K562 (cell line): ENCODE measurements around the gene IGSF10. TPM values are rescaled to one million over a fixed set of nuclear protein-coding genes. Genes with fewer than 3 reads are reported as not detected.

Source experiments
- ATAC-seq: fragments of 200-7000 bp; cut with Tn5 transposase; 3 replicates; pipeline ENCODE4 v1.9.1; 2020; ENCODE audit warnings: moderate library complexity
- BruUV-seq: library from RNA; stranded (reverse); fragments of 400-500 nt; replicated peaks from 2 replicates; lab custom pipeline; 2021; lab: Mats Ljungman, UMichigan
- CTCF ChIA-PET: fragments of 300-600 bp; formaldehyde crosslinking; extraction: SDS; loops from one replicate; lab custom pipeline; 2021; ENCODE audit warnings: low intra/inter-chr PET ratio; lab: Yijun Ruan, JAX
- POLR2A ChIA-PET: fragments of 300-600, 350-650 bp; sonication (Branson Sonifier 250); formaldehyde crosslinking; extraction: SDS; loops from one replicate; lab custom pipeline; 2021; ENCODE audit warnings: antibody characterized with exemption, inconsistent platforms; lab: Yijun Ruan, JAX
- DNase-seq, 4 experiments: peaks; one replicate each; pipeline versions ENCODE4 v3.0.0 to v3.0.0-alpha.2; 2011 to 2018; ENCODE audit warnings: low spot score in 3 of 4, mixed read lengths in 3 of 4; ENCODE audit errors: extremely low read depth in 1 of 4
- FAIRE-seq: peaks from 2 replicates; lab custom pipeline; 2011; peaks lifted over from hg19 to GRCh38; lab: Jason Lieb, UNC
- H2AFZ ChIP-seq: 2 replicates; pipeline ENCODE4 v1.6.0; 2011; ENCODE audit warnings: low read depth, low read length, control low read depth, inconsistent platforms
- H3K27ac ChIP-seq: fragments of 200-600 bp; 3 replicates; pipeline ENCODE4 v1.8.0; 2011; ENCODE audit warnings: low read depth, mild to moderate bottlenecking, control low read depth, inconsistent platforms, low read length, moderate library complexity, mixed read lengths; ENCODE audit errors: extremely low read depth
- H3K27me3 ChIP-seq, 2 experiments: fragments of 300-600 bp in 1 of 2; 2 replicates in 1 of 2; 3 replicates in 1 of 2; pipeline versions ENCODE4 v1.6.0 to v1.8.0; 2011; ENCODE audit warnings: inconsistent platforms in 2 of 2, low read length in 2 of 2, mild to moderate bottlenecking in 1 of 2, mixed read lengths in 1 of 2, moderate library complexity in 1 of 2; ENCODE audit not compliant: control insufficient read depth in 2 of 2, insufficient read depth in 2 of 2
- H3K36me3 ChIP-seq: fragments of 300-600 bp; 3 replicates; pipeline ENCODE4 v1.8.0; 2011; ENCODE audit warnings: mild to moderate bottlenecking, low read length, inconsistent platforms; ENCODE audit not compliant: control insufficient read depth, insufficient read depth
- H3K4me1 ChIP-seq, 2 experiments: fragments of 200-600 bp in 1 of 2; replicated peaks in 1 of 2; 2 replicates in 1 of 2; 3 replicates in 1 of 2; pipeline versions ENCODE4 v1.5.1 to v1.8.0; 2011; ENCODE audit warnings: inconsistent platforms in 2 of 2, low read length in 2 of 2, mild to moderate bottlenecking in 1 of 2, mixed read lengths in 1 of 2, moderate library complexity in 1 of 2; ENCODE audit not compliant: control insufficient read depth in 2 of 2, insufficient read depth in 2 of 2
- H3K4me2 ChIP-seq: 2 replicates; pipeline ENCODE4 v1.6.1; 2011; ENCODE audit warnings: low read length, control low read depth, inconsistent platforms, mixed read lengths; ENCODE audit not compliant: insufficient read depth
- H3K4me3 ChIP-seq: fragments of 200-600 bp; sonication (generic), shearing (Covaris generic); 2 replicates; pipeline ENCODE4 v1.5.1; 2016; ENCODE audit warnings: control low read depth, inconsistent platforms
- H3K79me2 ChIP-seq: fragments of 200-600 bp; 3 replicates; pipeline ENCODE4 v1.8.0; 2011; ENCODE audit warnings: low read length, inconsistent platforms; ENCODE audit not compliant: control insufficient read depth, insufficient read depth
- H3K9ac ChIP-seq, 2 experiments: 2 replicates each; pipeline versions ENCODE4 v1.6.0 to v1.6.1; 2011; ENCODE audit warnings: low read depth in 2 of 2, low read length in 2 of 2, control low read depth in 1 of 2, inconsistent platforms in 1 of 2, mild to moderate bottlenecking in 1 of 2, mixed read lengths in 1 of 2; ENCODE audit not compliant: insufficient read depth in 1 of 2
- H3K9me1 ChIP-seq: one replicate; pipeline ENCODE4 v1.6.0; 2011; ENCODE audit warnings: inconsistent platforms, mild to moderate bottlenecking, low read length, moderate library complexity; ENCODE audit not compliant: control insufficient read depth, insufficient read depth
- H3K9me3 ChIP-seq: replicated peaks from 2 replicates; pipeline ENCODE4 v1.5.1; 2011; ENCODE audit warnings: low read depth, low read length, inconsistent platforms; ENCODE audit not compliant: control insufficient read depth, insufficient read depth
- H4K20me1 ChIP-seq: replicated peaks from 2 replicates; pipeline ENCODE4 v1.6.1; 2011; ENCODE audit warnings: low read length, inconsistent platforms, mixed read lengths; ENCODE audit not compliant: control insufficient read depth, insufficient read depth
- BHLHE40 ChIP-seq: IDR thresholded peaks from 2 replicates; pipeline ENCODE4 v1.6.1; 2011; ENCODE audit warnings: low read length, improper control_type of control experiment
- BRD4 ChIP-seq: fragments of 200-600 bp; sonication (generic); IDR thresholded peaks from 2 replicates; pipeline ENCODE4 v1.6.1; 2017; ENCODE audit warnings: inconsistent platforms
- MCM2 ChIP-seq: fragments of 450-650 bp; IDR thresholded peaks from 2 replicates; pipeline ENCODE4 v1.6.1; 2017; ENCODE audit warnings: low read depth, mild to moderate bottlenecking
- MYC ChIP-seq, 2 experiments: fragments of 250-450 bp in 1 of 2; sonication (Bioruptor Pico) in 1 of 2; IDR thresholded peaks; 2 replicates each; pipeline versions ENCODE4 v1.5.1 to v1.6.1; 2012 to 2021; ENCODE audit warnings: low read depth in 2 of 2, borderline replicate concordance in 1 of 2, improper control_type of control experiment in 1 of 2, low read length in 1 of 2, mild to moderate bottlenecking in 1 of 2, moderate library complexity in 1 of 2
- RBM17 ChIP-seq: fragments of 200-400 bp; formaldehyde crosslinking; IDR thresholded peaks from 2 replicates; pipeline ENCODE4 v1.6.1; 2017; ENCODE audit warnings: low read depth, mild to moderate bottlenecking, low read length, borderline replicate concordance
- SIN3B ChIP-seq: fragments of 450-650 bp; IDR thresholded peaks from 2 replicates; pipeline ENCODE4 v1.6.1; 2017; ENCODE audit warnings: low read depth, mild to moderate bottlenecking, moderate library complexity
- TAF1 ChIP-seq: IDR thresholded peaks from 2 replicates; pipeline ENCODE4 v1.6.1; 2011; ENCODE audit warnings: mild to moderate bottlenecking, low read length, moderate library complexity; ENCODE audit not compliant: insufficient read depth, control insufficient read depth, severe bottlenecking; ENCODE audit errors: extremely low read depth
- TARDBP ChIP-seq: fragments of 450-650 bp; IDR thresholded peaks from 2 replicates; pipeline ENCODE4 v1.6.1; 2016
- TCFL5 ChIP-seq: fragments of 250-450 bp; sonication (Bioruptor Pico); conservative IDR thresholded peaks from 2 replicates; pipeline ENCODE4 v1.6.1; 2021; ENCODE audit warnings: mild to moderate bottlenecking, moderate library complexity, matching md5 sums
- ZNF174 ChIP-seq: fragments of 250-450 bp; sonication (Bioruptor Pico); IDR thresholded peaks from 2 replicates; pipeline ENCODE4 v1.4.0; 2020; ENCODE audit warnings: mild to moderate bottlenecking
- ZNF239 ChIP-seq: fragments of 250-450 bp; sonication (Bioruptor Pico); IDR thresholded peaks from 2 replicates; pipeline ENCODE4 v1.4.0; 2020; ENCODE audit warnings: mild to moderate bottlenecking
- ZNF311 ChIP-seq: fragments of 250-450 bp; sonication (Bioruptor Pico); IDR thresholded peaks from 2 replicates; pipeline ENCODE4 v1.4.0; 2020; ENCODE audit warnings: mild to moderate bottlenecking, moderate library complexity
- ZNF764 ChIP-seq: fragments of 250-450 bp; sonication (Bioruptor Pico); IDR thresholded peaks from 2 replicates; pipeline ENCODE4 v1.4.0; 2020; ENCODE audit warnings: low read depth, mild to moderate bottlenecking, moderate library complexity
- WGBS: fragments of 100-300 bp; shearing (Covaris generic); methylation state at CpG from one replicate; pipeline ENCODE4 v1.1.6; 2016; ENCODE audit warnings: low coverage, mixed read lengths; ENCODE audit not compliant: insufficient coverage; ENCODE audit errors: missing lambda C conversion rate; 5-methylcytosine and 5-hydroxymethylcytosine counted together
- in situ Hi-C: fragments of 300-500 bp; cut with MboI; formaldehyde crosslinking; loops from 4 replicates; pipeline ENCODE4 v1.15.0; 2018; ENCODE audit warnings: inconsistent platforms, mixed read lengths
- intact Hi-C: fragments of 100-400 bp; cut with micrococcal nuclease; formaldehyde crosslinking; loops from 2 replicates; pipeline ENCODE4 v1.14.2; 2022
- polyA plus RNA-seq, 8 experiments: library from polyadenylated mRNA; depleted of rRNA in 4 of 8; stranded (reverse) in 5 of 8; unstranded in 3 of 8; fragments of >200 nt; fragmentation: Nextera tagmentation in 2 of 8; fragmentation: Illumina TruSeq in 1 of 8; extraction: Ambion mirVana in 2 of 8; extraction: Trizol in 1 of 8; gene quantifications; 2 replicates each; pipeline versions ENCODE4 v1.2.1 to v1.2.3, GENCODE V29; 2011 to 2014; ENCODE audit warnings: inconsistent platforms in 1 of 8, missing spikeins in 1 of 8
- total RNA-seq, 7 experiments: library from RNA; depleted of rRNA in 6 of 7; stranded (reverse); fragments of >200 nt in 6 of 7; fragmentation: Illumina TruSeq in 2 of 7; extraction: Trizol in 2 of 7; gene quantifications; 2 replicates each; pipeline versions ENCODE4 v1.2.1 to v1.2.3, GENCODE V29; 2011 to 2021; ENCODE audit warnings: low replicate concordance in 1 of 7
- TF ChIP-seq, protein P1 (sequence below), 2 experiments: fragments of 450-650 bp in 1 of 2; IDR thresholded peaks; 2 replicates each; pipeline ENCODE4 v1.6.1; 2011 to 2017; ENCODE audit warnings: low read depth in 2 of 2, antibody characterized with exemption in 1 of 2, borderline replicate concordance in 1 of 2, low read length in 1 of 2, mild to moderate bottlenecking in 1 of 2, mixed read lengths in 1 of 2; ENCODE audit not compliant: control insufficient read depth in 1 of 2
- TF ChIP-seq, protein P2 (sequence below): fragments of 250-450 bp; sonication (Bioruptor Pico); IDR thresholded peaks from 2 replicates; pipeline ENCODE4 v1.5.0; 2020; ENCODE audit warnings: mild to moderate bottlenecking
- TF ChIP-seq, protein P3 (sequence below): fragments of 250-450 bp; sonication (Bioruptor Pico); IDR thresholded peaks from 2 replicates; pipeline ENCODE4 v1.4.0; 2020; ENCODE audit warnings: mild to moderate bottlenecking, moderate library complexity, borderline replicate concordance

The IGSF10 gene
- total and polyA plus RNA-seq, 9 of the 15 experiments (the other 6 are each of a cell fraction or from before 2014, with no cell fraction given), result 0.11 to 1.2 (median 0.40) TPM

DNA sequence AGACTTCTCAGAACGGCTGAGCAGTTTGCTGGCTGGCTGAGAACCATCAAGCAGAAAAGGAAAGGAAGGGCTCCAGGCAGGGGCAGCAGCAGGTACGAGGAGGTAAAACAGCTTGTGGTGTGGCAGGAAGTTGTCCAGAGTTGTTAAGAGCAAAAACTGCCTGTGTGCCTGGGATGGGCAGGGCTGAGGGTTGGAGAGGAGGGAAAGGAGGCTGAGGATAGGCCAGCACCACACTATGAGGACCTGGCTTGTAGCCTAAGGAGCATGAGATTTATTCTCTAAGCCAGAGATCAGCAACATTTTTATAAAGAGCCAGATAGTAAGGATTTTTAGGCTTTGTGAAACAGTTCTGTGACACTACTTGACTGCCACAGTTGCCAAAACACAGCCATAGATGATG lies 8.0 kb downstream of the IGSF10 start:
- FAIRE-seq (no peak), DNase-seq (no peak), ATAC-seq (no peak)
- Histone ChIP-seq H4K20me1 (no peaks in the 10 kb centered on the region), H3K79me2 (no peaks in the 10 kb centered on the region), H3K4me1 (no peaks in the 10 kb centered on the region), H3K9me3 (no peaks in the 10 kb centered on the region), H3K27me3 (no peaks in the 10 kb centered on the region; a peak in 1 of 5 replicates), H3K4me2 (no peak overlapping the region), H3K4me3 (no peak overlapping the region), H2AFZ (no peak overlapping the region), H3K9me1 (no peaks in the 10 kb centered on the region), H3K36me3 (no peaks in the 10 kb centered on the region), H3K9ac (no peak overlapping the region), H3K27ac (no peak overlapping the region)
- intact Hi-C loops (no loop called here), in situ Hi-C loops (no loop called here)
- BruUV-seq, result no TSS peak
- ChIA-PET POLR2A (no interaction called here), CTCF (no interaction called here)
- WGBS, result 0% methylated on average over 2 of the region's 2 CpGs
- TF ChIP-seq, protein P1, sequence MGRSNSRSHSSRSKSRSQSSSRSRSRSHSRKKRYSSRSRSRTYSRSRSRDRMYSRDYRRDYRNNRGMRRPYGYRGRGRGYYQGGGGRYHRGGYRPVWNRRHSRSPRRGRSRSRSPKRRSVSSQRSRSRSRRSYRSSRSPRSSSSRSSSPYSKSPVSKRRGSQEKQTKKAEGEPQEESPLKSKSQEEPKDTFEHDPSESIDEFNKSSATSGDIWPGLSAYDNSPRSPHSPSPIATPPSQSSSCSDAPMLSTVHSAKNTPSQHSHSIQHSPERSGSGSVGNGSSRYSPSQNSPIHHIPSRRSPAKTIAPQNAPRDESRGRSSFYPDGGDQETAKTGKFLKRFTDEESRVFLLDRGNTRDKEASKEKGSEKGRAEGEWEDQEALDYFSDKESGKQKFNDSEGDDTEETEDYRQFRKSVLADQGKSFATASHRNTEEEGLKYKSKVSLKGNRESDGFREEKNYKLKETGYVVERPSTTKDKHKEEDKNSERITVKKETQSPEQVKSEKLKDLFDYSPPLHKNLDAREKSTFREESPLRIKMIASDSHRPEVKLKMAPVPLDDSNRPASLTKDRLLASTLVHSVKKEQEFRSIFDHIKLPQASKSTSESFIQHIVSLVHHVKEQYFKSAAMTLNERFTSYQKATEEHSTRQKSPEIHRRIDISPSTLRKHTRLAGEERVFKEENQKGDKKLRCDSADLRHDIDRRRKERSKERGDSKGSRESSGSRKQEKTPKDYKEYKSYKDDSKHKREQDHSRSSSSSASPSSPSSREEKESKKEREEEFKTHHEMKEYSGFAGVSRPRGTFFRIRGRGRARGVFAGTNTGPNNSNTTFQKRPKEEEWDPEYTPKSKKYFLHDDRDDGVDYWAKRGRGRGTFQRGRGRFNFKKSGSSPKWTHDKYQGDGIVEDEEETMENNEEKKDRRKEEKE (IDR thresholded peaks at IDR 0.05; ENCODE audit: borderline replicate concordance in 1 of 2, control insufficient read depth in 1 of 2, low read depth in 2 of 2, low read length in 1 of 2), result no peak
- no peak for TF ChIP-seq MCM2
- no peak for TF ChIP-seq ZNF764 (CRISPR knock-in tag)
- no peak for TF ChIP-seq TAF1
- TF ChIP-seq RBM17, result no peak
- TF ChIP-seq BRD4, result no peak
- no peak for TF ChIP-seq ZNF311
- TF ChIP-seq, protein P2, sequence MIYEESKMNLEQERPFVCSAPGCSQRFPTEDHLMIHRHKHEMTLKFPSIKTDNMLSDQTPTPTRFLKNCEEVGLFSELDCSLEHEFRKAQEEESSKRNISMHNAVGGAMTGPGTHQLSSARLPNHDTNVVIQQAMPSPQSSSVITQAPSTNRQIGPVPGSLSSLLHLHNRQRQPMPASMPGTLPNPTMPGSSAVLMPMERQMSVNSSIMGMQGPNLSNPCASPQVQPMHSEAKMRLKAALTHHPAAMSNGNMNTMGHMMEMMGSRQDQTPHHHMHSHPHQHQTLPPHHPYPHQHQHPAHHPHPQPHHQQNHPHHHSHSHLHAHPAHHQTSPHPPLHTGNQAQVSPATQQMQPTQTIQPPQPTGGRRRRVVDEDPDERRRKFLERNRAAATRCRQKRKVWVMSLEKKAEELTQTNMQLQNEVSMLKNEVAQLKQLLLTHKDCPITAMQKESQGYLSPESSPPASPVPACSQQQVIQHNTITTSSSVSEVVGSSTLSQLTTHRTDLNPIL (CRISPR knock-in tag), result no peak
- TF ChIP-seq ZNF174, result no peak
- no peak for TF ChIP-seq SIN3B
- no peak for TF ChIP-seq TCFL5 (CRISPR knock-in tag)
- TF ChIP-seq, protein P3, sequence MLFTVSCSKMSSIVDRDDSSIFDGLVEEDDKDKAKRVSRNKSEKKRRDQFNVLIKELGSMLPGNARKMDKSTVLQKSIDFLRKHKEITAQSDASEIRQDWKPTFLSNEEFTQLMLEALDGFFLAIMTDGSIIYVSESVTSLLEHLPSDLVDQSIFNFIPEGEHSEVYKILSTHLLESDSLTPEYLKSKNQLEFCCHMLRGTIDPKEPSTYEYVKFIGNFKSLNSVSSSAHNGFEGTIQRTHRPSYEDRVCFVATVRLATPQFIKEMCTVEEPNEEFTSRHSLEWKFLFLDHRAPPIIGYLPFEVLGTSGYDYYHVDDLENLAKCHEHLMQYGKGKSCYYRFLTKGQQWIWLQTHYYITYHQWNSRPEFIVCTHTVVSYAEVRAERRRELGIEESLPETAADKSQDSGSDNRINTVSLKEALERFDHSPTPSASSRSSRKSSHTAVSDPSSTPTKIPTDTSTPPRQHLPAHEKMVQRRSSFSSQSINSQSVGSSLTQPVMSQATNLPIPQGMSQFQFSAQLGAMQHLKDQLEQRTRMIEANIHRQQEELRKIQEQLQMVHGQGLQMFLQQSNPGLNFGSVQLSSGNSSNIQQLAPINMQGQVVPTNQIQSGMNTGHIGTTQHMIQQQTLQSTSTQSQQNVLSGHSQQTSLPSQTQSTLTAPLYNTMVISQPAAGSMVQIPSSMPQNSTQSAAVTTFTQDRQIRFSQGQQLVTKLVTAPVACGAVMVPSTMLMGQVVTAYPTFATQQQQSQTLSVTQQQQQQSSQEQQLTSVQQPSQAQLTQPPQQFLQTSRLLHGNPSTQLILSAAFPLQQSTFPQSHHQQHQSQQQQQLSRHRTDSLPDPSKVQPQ (CRISPR knock-in tag), result no peak
- no peak for TF ChIP-seq TARDBP
- TF ChIP-seq BHLHE40, result no peak
- TF ChIP-seq MYC (IDR thresholded peaks at IDR 0.05; ENCODE audit: low read depth, low read length), result no peak
- no peak for TF ChIP-seq MYC (CRISPR knock-in tag; IDR thresholded peaks at IDR 0.05; ENCODE audit: borderline replicate concordance, low read depth)
- no peak for TF ChIP-seq ZNF239 (CRISPR knock-in tag)
